HG03439 (cell line): Measurements from ENCODE around the gene RIC3.
A peak's percentile ranks its signal among the peaks of the same experiment; 100 is the strongest.

ENCODE experiments used
- ATAC-seq: cut with Tn5 transposase; IDR thresholded peaks from one replicate; pipeline ENCODE4 v1.9.1; 2021; ENCODE audit warnings: mild to moderate bottlenecking, moderate library complexity; ENCODE audit not compliant: unreplicated experiment

The RIC3 gene

GRCh38 chr11:8168485-8169257 lies at the start of gene RIC3:
TSS of gene RIC3 (minus strand) at chr11:8169025. CDS start at chr11:8168989, 36 bp downstream.
- no peak for ATAC-seq

GRCh38 chr11:8218409-8218808 lies 49.6 kb upstream of the RIC3 start:
- ATAC-seq, result no peak

GRCh38 chr11:8217926-8218325 lies 49.1 kb upstream of the RIC3 start:
- no peak for ATAC-seq

DNA sequence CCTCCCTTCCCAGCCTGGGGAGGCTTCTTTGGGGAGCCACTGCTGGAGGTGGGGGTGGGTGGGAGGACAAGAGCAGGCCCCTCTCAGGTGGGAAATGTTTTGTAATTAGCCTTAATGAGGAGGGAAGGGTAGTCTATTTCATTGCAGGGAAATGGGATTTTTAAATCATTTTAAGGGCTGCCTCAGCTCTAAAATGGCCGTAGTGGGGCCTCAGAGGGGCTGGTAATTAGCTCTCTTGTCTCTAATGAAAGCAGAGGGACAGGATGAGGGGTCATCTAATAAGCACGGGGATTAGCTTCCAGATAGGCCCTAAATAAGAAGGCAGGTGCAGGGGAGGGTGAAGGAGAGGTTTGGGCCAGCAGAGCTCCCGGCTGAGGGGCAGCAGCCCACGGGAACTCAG lies 48.3 kb upstream of the RIC3 start:
- no peak for ATAC-seq

DNA sequence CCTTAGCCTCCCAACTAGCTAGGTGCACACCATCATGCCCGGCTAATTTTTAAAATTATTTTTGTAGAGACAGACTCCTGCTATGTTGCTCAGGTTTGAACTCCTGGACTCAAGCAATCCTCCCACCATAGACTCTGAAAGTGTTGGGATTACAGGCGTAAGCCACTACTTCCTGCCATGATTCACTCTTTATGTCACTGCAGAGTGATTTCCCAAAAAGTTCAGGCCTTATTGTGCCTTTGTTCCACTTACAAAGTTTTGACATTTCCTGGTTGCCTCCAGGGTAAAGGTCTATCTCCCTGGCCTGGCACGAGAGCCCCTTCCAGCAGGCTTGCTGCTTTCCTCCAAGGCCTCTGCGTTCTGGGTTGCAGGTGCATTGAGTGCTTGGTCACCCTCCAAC lies 44.6 kb upstream of the RIC3 start:
- ATAC-seq, result no peak

- no peak for ATAC-seq
Observed at GRCh38 chr11:8209208-8209807, 40.5 kb upstream of the RIC3 start.

GRCh38 chr11:8207080-8208000 lies 38.5 kb upstream of the RIC3 start:
- no peak for ATAC-seq

DNA sequence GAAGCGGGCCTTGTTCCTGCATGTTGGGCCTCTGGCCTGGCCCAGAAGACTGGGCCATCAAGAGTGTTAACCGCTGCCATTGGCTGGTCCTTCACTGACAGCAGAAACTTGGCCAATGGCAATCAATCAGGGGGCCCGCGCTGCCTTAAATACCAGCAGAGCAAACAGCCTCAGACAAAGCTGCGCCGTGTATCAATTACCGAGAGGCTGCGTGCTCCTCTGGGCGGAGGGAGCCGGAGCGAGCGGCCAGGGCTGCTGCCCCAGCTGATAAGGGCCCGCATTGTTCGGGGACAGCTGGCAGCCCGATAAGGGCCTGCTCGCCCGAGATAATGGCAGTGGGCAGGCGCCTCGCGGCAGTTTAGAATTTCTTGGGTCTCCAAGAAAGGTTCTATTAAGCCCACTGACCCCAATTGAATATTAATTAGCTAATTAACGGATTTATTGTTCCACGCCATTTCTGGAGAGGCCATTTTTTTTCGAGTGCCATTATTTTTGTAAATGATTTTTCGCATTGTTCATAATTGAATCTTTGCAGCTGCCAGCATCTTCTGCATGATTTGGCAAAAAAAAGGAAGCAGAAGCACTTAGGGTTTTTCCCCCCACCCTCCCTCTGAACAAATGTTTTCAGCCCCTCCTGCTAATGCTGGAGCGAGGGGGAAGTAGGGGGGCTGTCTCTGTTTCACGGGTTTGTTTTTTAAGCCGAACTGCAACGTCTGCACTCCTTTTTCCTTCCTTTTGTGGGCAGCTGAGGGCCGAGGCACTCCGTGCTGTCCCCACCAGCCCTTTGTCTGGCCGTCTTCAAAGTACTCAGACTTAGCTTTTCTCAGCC lies 37.6 kb upstream of the RIC3 start:
- ATAC-seq, result no peak

GRCh38 chr11:8205566-8205965 lies 36.7 kb upstream of the RIC3 start:
- ATAC-seq, result no peak

GRCh38 chr11:8204596-8204995 lies 35.8 kb upstream of the RIC3 start:
- ATAC-seq, result no peak

DNA sequence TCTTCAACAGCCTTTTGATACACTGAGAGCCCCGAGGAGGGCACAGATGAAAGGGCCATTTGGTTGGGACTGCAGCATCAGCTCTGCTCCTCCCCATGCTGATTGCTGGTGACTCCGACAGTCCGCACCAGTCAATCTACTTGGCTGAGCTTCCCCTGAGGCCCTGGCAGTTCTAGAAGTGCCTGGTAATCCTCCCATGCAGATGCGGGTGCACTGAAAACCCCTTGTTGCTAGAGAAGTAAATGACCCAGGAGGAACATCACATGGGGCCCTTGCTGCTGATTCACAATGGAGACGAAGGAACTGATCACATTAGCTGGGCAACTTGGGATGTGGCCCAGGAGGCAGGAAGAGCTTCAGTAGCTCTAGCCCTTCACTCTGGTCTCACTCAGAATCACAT lies 35.2 kb upstream of the RIC3 start:
- no peak for ATAC-seq

DNA sequence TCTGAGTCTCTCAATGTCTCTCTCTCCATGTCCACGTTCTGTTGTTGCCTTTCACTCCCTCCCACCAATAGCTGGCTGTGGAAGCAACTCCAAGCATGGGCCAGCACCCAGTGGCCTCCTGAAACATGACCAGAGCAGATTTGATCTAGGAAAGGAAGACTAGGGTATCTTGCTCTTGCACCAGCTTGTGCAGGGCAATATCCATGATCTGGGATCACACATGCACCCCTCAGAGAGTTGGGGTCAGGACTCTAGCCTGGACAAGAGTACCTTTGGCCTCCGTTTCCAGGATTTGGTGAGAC lies 34.5 kb upstream of the RIC3 start:
- no peak for ATAC-seq

DNA sequence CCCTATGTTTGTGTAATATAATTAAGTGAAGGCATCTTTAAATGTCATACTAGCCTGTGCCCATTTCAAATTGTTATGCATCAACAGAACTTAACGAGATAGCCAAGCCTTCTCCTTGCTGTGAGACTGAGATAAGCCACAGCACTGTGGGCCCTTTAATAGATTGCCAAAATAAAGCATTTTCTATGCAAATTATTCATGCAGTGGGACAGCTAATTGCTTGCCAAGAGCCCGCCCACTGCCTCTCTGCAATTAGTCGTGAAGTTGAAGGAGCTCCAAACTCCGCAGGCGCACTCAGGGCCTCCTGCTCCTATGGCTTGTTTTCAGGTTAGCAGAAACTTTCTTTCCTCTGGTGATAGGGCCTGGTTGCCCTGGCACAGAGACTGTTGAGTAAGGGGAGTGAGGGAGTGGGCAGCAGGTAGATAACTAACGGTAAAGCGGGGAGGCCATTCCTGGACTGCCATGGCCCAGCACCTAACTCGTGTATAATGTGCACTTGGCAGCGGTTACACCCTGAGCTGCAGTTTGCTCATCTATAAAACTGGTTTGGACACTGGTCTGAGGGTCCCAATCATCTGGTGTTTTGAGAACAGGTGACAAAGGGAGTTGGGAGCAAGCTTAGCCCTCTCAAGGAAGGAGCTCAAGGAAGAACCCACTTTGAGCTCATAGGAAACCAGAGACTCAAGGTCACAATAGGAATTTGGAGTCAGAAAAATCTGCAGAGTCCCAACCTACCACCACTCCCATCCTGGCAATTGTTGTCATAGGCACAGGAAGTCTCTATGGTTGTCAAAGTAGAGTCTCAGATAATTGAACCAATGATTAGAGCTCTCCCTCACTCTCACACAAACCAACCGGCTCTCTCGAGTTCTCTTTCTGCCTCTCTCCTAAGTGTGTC lies 33.9 kb upstream of the RIC3 start:
- ATAC-seq, result no peak

GRCh38 chr11:8201644-8202365 lies 33.0 kb upstream of the RIC3 start:
- no peak for ATAC-seq

- ATAC-seq, result no peak
Observed at GRCh38 chr11:8199676-8200075, 30.9 kb upstream of the RIC3 start.

DNA sequence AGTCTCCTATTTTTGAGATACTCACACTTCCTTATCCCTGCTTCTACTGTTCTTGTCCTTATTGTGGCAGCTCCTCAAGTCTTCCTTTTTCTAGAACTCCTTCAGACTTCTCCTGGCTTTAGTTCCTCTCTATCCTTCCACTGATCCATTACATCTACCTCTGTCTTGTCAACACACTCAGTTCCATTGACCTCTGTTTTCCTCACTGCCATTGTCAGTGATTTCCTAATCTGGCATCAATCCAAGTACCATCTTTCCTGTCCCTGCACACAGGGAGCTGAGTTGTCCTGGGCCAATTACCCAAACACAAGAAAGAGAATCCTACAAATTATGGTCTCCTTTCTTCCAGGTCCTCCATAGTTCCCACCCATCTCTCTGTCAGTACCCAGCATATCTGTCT lies 27.9 kb upstream of the RIC3 start:
- no peak for ATAC-seq

DNA sequence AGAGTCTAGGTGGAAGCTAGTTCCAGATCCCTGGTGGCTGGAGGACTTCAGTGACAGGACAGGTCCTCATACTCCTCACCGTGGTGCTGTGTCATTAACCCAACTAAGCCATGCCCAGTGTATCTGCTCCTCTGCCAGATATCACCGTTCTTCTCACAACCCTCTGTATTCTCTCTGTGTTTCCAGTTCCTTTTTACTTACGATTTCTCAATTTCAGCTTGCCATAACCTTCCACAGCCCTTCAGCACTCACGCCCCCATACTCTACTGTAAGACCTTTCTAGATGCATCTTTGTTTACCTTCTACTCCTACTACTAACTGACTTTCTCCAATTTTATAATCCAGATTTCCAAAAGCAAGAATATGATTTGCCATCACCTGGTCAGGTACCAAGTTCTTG lies 26.1 kb upstream of the RIC3 start:
- ATAC-seq, result no peak

- peak; percentile 31 for ATAC-seq
Observed at GRCh38 chr11:8192896-8193209, 24.0 kb upstream of the RIC3 start.
